GM23338 (cell line): ENCODE measurements around the gene HSD11B1. TPM values are rescaled to one million over a fixed set of nuclear protein-coding genes. Genes with fewer than 3 reads are reported as not detected.

Source experiments
- ATAC-seq: fragments of 200-7000 bp; cut with Tn5 transposase; 3 replicates; pipeline ENCODE4 v1.9.1; 2020
- DNase-seq: peaks from one replicate; pipeline ENCODE4 v3.0.0-alpha.2; 2015; ENCODE audit warnings: low spot score
- H2AFZ ChIP-seq: fragments of 200-600 bp; sonication (generic); 2 replicates; pipeline ENCODE4 v1.8.0; 2016; ENCODE audit warnings: antibody characterized with exemption, mild to moderate bottlenecking, moderate library complexity
- H3F3A ChIP-seq: fragments of 200-600 bp; sonication (generic); replicated peaks from 2 replicates; pipeline ENCODE4 v1.8.0; 2017; ENCODE audit warnings: antibody characterized with exemption, mixed run types, low read depth
- H3K27ac ChIP-seq: fragments of 200-600 bp; sonication (generic); 2 replicates; pipeline ENCODE4 v1.6.1; 2016; ENCODE audit warnings: low read depth
- H3K27me3 ChIP-seq: fragments of 200-600 bp; sonication (generic); 2 replicates; pipeline ENCODE4 v1.8.0; 2016; ENCODE audit warnings: mild to moderate bottlenecking, mixed run types, moderate library complexity; ENCODE audit not compliant: insufficient read depth
- H3K36me3 ChIP-seq: fragments of 200-600 bp; sonication (generic); 2 replicates; pipeline ENCODE4 v1.8.0; 2016; ENCODE audit warnings: mild to moderate bottlenecking; ENCODE audit not compliant: insufficient read depth
- H3K4me1 ChIP-seq: fragments of 200-600 bp; sonication (generic); 2 replicates; pipeline ENCODE4 v1.8.0; 2016; ENCODE audit warnings: mild to moderate bottlenecking, moderate library complexity; ENCODE audit not compliant: insufficient read depth
- H3K4me2 ChIP-seq: fragments of 200-600 bp; sonication (generic); 2 replicates; pipeline ENCODE4 v1.7.1; 2017; ENCODE audit warnings: mixed run types
- H3K4me3 ChIP-seq: fragments of 200-600 bp; sonication (generic); 2 replicates; pipeline ENCODE4 v1.6.1; 2016; ENCODE audit warnings: mixed run types
- H3K79me2 ChIP-seq: fragments of 200-600 bp; sonication (generic); replicated peaks from 2 replicates; pipeline ENCODE4 v1.8.0; 2017; ENCODE audit warnings: mild to moderate bottlenecking; ENCODE audit not compliant: insufficient read depth
- H3K9me2 ChIP-seq: fragments of 200-600 bp; sonication (generic); 2 replicates; pipeline ENCODE4 v1.8.0; 2017; ENCODE audit not compliant: insufficient read depth
- H4K20me1 ChIP-seq: fragments of 200-600 bp; sonication (generic); replicated peaks from 2 replicates; pipeline ENCODE4 v1.8.0; 2017; ENCODE audit warnings: mild to moderate bottlenecking; ENCODE audit not compliant: insufficient read depth
- H3K27ac Mint-ChIP-seq: 2 replicates; pipeline ENCODE4 v1.8.0; 2020; ENCODE audit warnings: inconsistent platforms, mild to moderate bottlenecking, moderate library complexity, mixed read lengths
- H3K27me3 Mint-ChIP-seq: 3 replicates; pipeline ENCODE4 v1.8.0; 2022; ENCODE audit warnings: low read depth, mild to moderate bottlenecking, moderate library complexity, mixed read lengths, inconsistent platforms; ENCODE audit not compliant: insufficient read depth, poor library complexity
- H3K36me3 Mint-ChIP-seq: 3 replicates; pipeline ENCODE4 v1.8.0; 2021; ENCODE audit warnings: low read depth, mild to moderate bottlenecking, inconsistent platforms, moderate library complexity, mixed read lengths
- H3K4me1 Mint-ChIP-seq: 3 replicates; pipeline ENCODE4 v1.8.0; 2020; ENCODE audit warnings: mild to moderate bottlenecking, inconsistent platforms, mixed read lengths
- H3K4me3 Mint-ChIP-seq: 3 replicates; pipeline ENCODE4 v1.8.0; 2021; ENCODE audit warnings: moderate library complexity, mild to moderate bottlenecking, inconsistent platforms, mixed read lengths
- H3K9me3 Mint-ChIP-seq: 3 replicates; pipeline ENCODE4 v1.8.0; 2020; ENCODE audit warnings: moderate library complexity, mild to moderate bottlenecking, inconsistent platforms, mixed read lengths
- CREB1 ChIP-seq: fragments of 250-450 bp; sonication (Bioruptor Pico); IDR thresholded peaks from 2 replicates; pipeline ENCODE4 v1.5.0; 2020; ENCODE audit warnings: low read depth, mild to moderate bottlenecking, moderate library complexity
- EZH2 ChIP-seq: fragments of 200-600 bp; sonication (generic); IDR thresholded peaks from one replicate; pipeline ENCODE4 v1.8.0; 2017; ENCODE audit warnings: antibody characterized with exemption, mild to moderate bottlenecking, low read depth; ENCODE audit not compliant: unreplicated experiment
- EZH2phosphoT487 ChIP-seq: fragments of 200-600 bp; sonication (generic); IDR thresholded peaks from one replicate; pipeline ENCODE4 v1.8.1; 2018; ENCODE audit warnings: antibody characterized with exemption; ENCODE audit not compliant: unreplicated experiment
- JUNB ChIP-seq: IDR thresholded peaks from one replicate; pipeline ENCODE4 v1.6.1; 2016; ENCODE audit warnings: antibody characterized with exemption; ENCODE audit not compliant: unreplicated experiment
- POLR2AphosphoS5 ChIP-seq: IDR thresholded peaks from 2 replicates; pipeline ENCODE4 v1.6.1; 2016; ENCODE audit warnings: antibody characterized with exemption, low read depth
- STAT1 ChIP-seq: IDR thresholded peaks from one replicate; pipeline ENCODE4 v1.6.1; 2016; ENCODE audit warnings: antibody characterized with exemption; ENCODE audit not compliant: unreplicated experiment
- ZNF331 ChIP-seq: fragments of 250-450 bp; sonication (Bioruptor Pico); IDR thresholded peaks from 2 replicates; pipeline ENCODE4 v1.5.0; 2020; ENCODE audit warnings: low read depth, mild to moderate bottlenecking, moderate library complexity
- polyA plus RNA-seq: library from polyadenylated mRNA; unstranded; fragments of >200 nt; fragmentation: Nextera tagmentation; extraction: Ambion mirVana; gene quantifications from 2 replicates; pipeline ENCODE4 v1.2.1, GENCODE V29; 2016
- total RNA-seq: library from RNA; depleted of rRNA; stranded (reverse); fragments of >200 nt; shearing (Covaris generic); gene quantifications from 2 replicates; pipeline ENCODE4 v1.2.3, GENCODE V29; 2014
- TF ChIP-seq, protein P1 (sequence below), 2 experiments: fragments of 200-600 bp in 1 of 2; sonication (generic) in 1 of 2; conservative IDR thresholded peaks; 2 replicates each; pipeline versions ENCODE4 v1.5.1 to v1.6.1; 2016 to 2017; ENCODE audit warnings: antibody characterized with exemption in 2 of 2, low read depth in 2 of 2, mild to moderate bottlenecking in 2 of 2, moderate library complexity in 1 of 2
- TF ChIP-seq, protein P2 (sequence below): IDR thresholded peaks from one replicate; pipeline ENCODE4 v1.6.1; 2018; ENCODE audit warnings: antibody characterized with exemption; ENCODE audit not compliant: unreplicated experiment
- TF ChIP-seq, protein P3 (sequence below): fragments of 250-450 bp; sonication (Bioruptor Pico); IDR thresholded peaks from 2 replicates; pipeline ENCODE4 v1.5.0; 2020; ENCODE audit warnings: mild to moderate bottlenecking, moderate library complexity

Gene HSD11B1
- total and polyA plus RNA-seq, 2 experiments from 2014 or later = not detected

DNA sequence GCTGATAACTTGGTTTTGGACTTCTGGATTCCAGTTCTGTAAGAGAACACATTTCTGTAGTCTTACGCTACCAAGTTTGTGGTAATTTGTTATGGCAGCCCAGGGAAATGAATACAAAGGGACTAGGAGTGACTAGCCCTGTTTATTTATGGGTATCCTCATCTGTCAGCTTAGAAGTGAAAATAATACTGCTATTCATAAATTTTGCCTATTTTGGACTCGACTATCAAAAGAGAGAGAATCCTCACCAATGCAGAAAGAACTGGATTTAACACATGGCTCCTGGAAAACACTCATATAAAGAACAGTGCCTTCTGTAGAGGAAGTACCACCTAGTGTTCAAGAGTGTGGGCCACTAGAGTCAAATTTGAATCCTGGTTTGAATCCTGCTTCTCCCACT lies 22.6 kb downstream of the HSD11B1 start (continued):
- TF ChIP-seq JUNB = no peak
- no peak for TF ChIP-seq EZH2
- no peak for TF ChIP-seq CREB1 (CRISPR knock-in tag)
- TF ChIP-seq ZNF331 = no peak
- no peak for TF ChIP-seq POLR2AphosphoS5
- TF ChIP-seq, protein P1, sequence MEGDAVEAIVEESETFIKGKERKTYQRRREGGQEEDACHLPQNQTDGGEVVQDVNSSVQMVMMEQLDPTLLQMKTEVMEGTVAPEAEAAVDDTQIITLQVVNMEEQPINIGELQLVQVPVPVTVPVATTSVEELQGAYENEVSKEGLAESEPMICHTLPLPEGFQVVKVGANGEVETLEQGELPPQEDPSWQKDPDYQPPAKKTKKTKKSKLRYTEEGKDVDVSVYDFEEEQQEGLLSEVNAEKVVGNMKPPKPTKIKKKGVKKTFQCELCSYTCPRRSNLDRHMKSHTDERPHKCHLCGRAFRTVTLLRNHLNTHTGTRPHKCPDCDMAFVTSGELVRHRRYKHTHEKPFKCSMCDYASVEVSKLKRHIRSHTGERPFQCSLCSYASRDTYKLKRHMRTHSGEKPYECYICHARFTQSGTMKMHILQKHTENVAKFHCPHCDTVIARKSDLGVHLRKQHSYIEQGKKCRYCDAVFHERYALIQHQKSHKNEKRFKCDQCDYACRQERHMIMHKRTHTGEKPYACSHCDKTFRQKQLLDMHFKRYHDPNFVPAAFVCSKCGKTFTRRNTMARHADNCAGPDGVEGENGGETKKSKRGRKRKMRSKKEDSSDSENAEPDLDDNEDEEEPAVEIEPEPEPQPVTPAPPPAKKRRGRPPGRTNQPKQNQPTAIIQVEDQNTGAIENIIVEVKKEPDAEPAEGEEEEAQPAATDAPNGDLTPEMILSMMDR (conservative IDR thresholded peaks at IDR 0.05; ENCODE audit: low read depth in 2 of 2) = no peak
- TF ChIP-seq EZH2phosphoT487 = no peak

DNA sequence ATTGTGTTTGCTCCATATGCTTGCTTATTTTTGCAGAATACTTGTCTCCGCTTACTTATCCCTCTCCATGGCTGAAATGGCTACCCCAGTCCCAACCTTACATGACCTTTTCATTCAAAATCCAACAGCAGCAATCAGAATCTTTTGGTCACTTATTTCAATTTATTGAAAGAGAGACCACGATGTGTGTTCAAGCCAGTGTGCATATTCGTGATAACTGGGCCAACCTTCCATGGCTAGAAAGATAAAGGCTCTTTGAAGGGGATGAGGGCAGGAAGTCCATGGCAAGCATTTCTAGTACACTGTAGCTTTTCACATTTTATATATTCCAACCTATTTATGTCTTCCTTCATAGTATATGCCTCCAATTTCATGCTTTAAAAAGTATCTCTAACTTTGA lies 23.1 kb downstream of the HSD11B1 start:
- no peaks in the 10 kb centered on the region for H3F3A ChIP-seq
- no peaks in the 10 kb centered on the region for H3K27me3 Mint-ChIP-seq
- H2AFZ ChIP-seq = no peak overlapping the region
- H3K4me3 Mint-ChIP-seq = no peak overlapping the region
- peaks cover 6% of the 10 kb centered on the region; the same call in 1 of the 2 replicates for H3K9me2 ChIP-seq
- no peaks in the 10 kb centered on the region for H3K36me3 Mint-ChIP-seq
- DNase-seq (no peak), ATAC-seq (no peak)
- H3K27ac Mint-ChIP-seq = no peak overlapping the region
- no peak overlapping the region for H3K27ac ChIP-seq
- no peaks in the 10 kb centered on the region for H3K4me1 Mint-ChIP-seq
- no peaks in the 10 kb centered on the region for H3K79me2 ChIP-seq
- no peaks in the 10 kb centered on the region for H3K27me3 ChIP-seq
- H3K36me3 ChIP-seq = no peaks in the 10 kb centered on the region
- no peak overlapping the region for H3K4me3 ChIP-seq
- no peak overlapping the region for H3K4me2 ChIP-seq
- no peaks in the 10 kb centered on the region for H4K20me1 ChIP-seq
- no peaks in the 10 kb centered on the region for H3K9me3 Mint-ChIP-seq
- no peaks in the 10 kb centered on the region for H3K4me1 ChIP-seq
- TF ChIP-seq, protein P2, sequence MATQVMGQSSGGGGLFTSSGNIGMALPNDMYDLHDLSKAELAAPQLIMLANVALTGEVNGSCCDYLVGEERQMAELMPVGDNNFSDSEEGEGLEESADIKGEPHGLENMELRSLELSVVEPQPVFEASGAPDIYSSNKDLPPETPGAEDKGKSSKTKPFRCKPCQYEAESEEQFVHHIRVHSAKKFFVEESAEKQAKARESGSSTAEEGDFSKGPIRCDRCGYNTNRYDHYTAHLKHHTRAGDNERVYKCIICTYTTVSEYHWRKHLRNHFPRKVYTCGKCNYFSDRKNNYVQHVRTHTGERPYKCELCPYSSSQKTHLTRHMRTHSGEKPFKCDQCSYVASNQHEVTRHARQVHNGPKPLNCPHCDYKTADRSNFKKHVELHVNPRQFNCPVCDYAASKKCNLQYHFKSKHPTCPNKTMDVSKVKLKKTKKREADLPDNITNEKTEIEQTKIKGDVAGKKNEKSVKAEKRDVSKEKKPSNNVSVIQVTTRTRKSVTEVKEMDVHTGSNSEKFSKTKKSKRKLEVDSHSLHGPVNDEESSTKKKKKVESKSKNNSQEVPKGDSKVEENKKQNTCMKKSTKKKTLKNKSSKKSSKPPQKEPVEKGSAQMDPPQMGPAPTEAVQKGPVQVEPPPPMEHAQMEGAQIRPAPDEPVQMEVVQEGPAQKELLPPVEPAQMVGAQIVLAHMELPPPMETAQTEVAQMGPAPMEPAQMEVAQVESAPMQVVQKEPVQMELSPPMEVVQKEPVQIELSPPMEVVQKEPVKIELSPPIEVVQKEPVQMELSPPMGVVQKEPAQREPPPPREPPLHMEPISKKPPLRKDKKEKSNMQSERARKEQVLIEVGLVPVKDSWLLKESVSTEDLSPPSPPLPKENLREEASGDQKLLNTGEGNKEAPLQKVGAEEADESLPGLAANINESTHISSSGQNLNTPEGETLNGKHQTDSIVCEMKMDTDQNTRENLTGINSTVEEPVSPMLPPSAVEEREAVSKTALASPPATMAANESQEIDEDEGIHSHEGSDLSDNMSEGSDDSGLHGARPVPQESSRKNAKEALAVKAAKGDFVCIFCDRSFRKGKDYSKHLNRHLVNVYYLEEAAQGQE = no peak
- no peak for TF ChIP-seq POLR2AphosphoS5
- TF ChIP-seq, protein P1 (conservative IDR thresholded peaks at IDR 0.05; ENCODE audit: low read depth in 2 of 2) = no peak
- no peak for TF ChIP-seq STAT1
- no peak for TF ChIP-seq CREB1 (CRISPR knock-in tag)
- TF ChIP-seq, protein P3, sequence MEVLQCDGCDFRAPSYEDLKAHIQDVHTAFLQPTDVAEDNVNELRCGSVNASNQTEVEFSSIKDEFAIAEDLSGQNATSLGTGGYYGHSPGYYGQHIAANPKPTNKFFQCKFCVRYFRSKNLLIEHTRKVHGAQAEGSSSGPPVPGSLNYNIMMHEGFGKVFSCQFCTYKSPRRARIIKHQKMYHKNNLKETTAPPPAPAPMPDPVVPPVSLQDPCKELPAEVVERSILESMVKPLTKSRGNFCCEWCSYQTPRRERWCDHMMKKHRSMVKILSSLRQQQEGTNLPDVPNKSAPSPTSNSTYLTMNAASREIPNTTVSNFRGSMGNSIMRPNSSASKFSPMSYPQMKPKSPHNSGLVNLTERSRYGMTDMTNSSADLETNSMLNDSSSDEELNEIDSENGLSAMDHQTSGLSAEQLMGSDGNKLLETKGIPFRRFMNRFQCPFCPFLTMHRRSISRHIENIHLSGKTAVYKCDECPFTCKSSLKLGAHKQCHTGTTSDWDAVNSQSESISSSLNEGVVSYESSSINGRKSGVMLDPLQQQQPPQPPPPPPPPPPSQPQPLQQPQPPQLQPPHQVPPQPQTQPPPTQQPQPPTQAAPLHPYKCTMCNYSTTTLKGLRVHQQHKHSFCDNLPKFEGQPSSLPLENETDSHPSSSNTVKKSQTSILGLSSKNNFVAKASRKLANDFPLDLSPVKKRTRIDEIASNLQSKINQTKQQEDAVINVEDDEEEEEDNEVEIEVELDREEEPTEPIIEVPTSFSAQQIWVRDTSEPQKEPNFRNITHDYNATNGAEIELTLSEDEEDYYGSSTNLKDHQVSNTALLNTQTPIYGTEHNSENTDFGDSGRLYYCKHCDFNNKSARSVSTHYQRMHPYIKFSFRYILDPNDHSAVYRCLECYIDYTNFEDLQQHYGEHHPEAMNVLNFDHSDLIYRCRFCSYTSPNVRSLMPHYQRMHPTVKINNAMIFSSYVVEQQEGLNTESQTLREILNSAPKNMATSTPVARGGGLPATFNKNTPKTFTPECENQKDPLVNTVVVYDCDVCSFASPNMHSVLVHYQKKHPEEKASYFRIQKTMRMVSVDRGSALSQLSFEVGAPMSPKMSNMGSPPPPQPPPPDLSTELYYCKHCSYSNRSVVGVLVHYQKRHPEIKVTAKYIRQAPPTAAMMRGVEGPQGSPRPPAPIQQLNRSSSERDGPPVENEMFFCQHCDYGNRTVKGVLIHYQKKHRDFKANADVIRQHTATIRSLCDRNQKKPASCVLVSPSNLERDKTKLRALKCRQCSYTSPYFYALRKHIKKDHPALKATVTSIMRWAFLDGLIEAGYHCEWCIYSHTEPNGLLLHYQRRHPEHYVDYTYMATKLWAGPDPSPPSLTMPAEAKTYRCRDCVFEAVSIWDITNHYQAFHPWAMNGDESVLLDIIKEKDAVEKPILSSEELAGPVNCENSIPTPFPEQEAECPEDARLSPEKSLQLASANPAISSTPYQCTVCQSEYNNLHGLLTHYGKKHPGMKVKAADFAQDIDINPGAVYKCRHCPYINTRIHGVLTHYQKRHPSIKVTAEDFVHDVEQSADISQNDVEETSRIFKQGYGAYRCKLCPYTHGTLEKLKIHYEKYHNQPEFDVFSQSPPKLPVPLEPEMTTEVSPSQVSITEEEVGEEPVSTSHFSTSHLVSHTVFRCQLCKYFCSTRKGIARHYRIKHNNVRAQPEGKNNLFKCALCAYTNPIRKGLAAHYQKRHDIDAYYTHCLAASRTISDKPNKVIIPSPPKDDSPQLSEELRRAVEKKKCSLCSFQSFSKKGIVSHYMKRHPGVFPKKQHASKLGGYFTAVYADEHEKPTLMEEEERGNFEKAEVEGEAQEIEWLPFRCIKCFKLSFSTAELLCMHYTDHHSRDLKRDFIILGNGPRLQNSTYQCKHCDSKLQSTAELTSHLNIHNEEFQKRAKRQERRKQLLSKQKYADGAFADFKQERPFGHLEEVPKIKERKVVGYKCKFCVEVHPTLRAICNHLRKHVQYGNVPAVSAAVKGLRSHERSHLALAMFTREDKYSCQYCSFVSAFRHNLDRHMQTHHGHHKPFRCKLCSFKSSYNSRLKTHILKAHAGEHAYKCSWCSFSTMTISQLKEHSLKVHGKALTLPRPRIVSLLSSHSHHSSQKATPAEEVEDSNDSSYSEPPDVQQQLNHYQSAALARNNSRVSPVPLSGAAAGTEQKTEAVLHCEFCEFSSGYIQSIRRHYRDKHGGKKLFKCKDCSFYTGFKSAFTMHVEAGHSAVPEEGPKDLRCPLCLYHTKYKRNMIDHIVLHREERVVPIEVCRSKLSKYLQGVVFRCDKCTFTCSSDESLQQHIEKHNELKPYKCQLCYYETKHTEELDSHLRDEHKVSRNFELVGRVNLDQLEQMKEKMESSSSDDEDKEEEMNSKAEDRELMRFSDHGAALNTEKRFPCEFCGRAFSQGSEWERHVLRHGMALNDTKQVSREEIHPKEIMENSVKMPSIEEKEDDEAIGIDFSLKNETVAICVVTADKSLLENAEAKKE (CRISPR knock-in tag) = no peak
- TF ChIP-seq EZH2phosphoT487 = no peak
- no peak for TF ChIP-seq JUNB
